ENCODE data around the gene PM20D2.

Gene PM20D2

GRCh38 chr6:89199579-89199978 lies 53.7 kb downstream of the PM20D2 start:
- FAIRE-seq (no peak), DNase-seq (ENCODE audit: low spot score) (no peak)

GRCh38 chr6:89200706-89201215 lies 54.9 kb downstream of the PM20D2 start:
- DNase-seq (ENCODE audit: low spot score) (no peak), FAIRE-seq (no peak)

GRCh38 chr6:89204096-89204495 lies 58.2 kb downstream of the PM20D2 start:
- FAIRE-seq = no peak

GRCh38 chr6:89205819-89206218 lies 60.0 kb downstream of the PM20D2 start:
- DNase-seq (ENCODE audit: low spot score) (no peak), FAIRE-seq (no peak)

More at GRCh38 chr6:89204096-89204495, 58.2 kb downstream of the PM20D2 start:
- no peak for DNase-seq (ENCODE audit: low spot score)

- FAIRE-seq (no peak), DNase-seq (ENCODE audit: low spot score) (no peak)
Measured at GRCh38 chr6:89208551-89208950, 62.7 kb downstream of the PM20D2 start.

GRCh38 chr6:89209457-89209856 lies 63.6 kb downstream of the PM20D2 start:
- no peak for DNase-seq (ENCODE audit: low spot score)
- FAIRE-seq = no peak

GRCh38 chr6:89212472-89212871 lies 66.6 kb downstream of the PM20D2 start:
- DNase-seq (ENCODE audit: low spot score) = no peak
- FAIRE-seq = no peak

GRCh38 chr6:89214197-89214596 lies 68.3 kb downstream of the PM20D2 start:
- no peak for FAIRE-seq

More at GRCh38 chr6:89214197-89214596, 68.3 kb downstream of the PM20D2 start:
- DNase-seq (ENCODE audit: low spot score) = no peak

Measured in RCC 7860 (cell line).